Measurements from ENCODE around the gene WDR93.
A peak's percentile ranks its signal among the peaks of the same experiment; 100 is the strongest.

WDR93 gene

DNA sequence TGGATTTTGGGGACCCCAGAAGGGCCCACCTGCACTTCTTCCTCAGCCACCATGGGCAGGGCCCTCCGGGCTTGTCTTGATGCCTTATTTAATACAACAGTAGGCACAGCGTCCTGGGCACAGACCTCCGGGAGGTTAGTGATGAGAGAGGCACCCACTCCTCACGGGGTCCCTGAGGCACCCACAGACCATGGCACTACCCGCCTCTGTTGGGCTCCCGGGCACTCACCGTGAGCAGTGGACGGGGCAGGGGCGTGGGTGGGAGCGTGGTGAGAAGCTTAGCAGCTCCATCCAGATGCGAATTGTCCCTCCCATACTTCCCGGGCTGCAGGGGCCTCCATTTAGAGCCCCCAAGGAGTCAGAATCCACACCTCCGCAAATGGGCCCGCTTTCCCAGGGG lies 85.2 kb downstream of the WDR93 start (continued):
- TF ChIP-seq ZNF518A (tag by site-specific recombination; conservative IDR thresholded peaks at IDR 0.05; ENCODE audit: low read depth) (no peak), PRDM1 (tag by site-specific recombination; IDR thresholded peaks at IDR 0.05) (no peak), ZNF341 (tag by site-specific recombination; IDR thresholded peaks at IDR 0.05; ENCODE audit: low read depth) (no peak)

- H3K4me3 ChIP-seq (ENCODE audit: low read depth, low read length): peak within 1 kb of the TSS; percentile 27
- H3K27ac ChIP-seq (ENCODE audit: extremely low read depth, low read depth, low read length): peak within 1 kb of the TSS; percentile 10; the same call in 1 of the 2 replicates
- ChIA-PET CTCF (interaction anchor here (0.9 to 7.9 kb wide), 4 partner anchors 16 to 98 kb away, joined by 3 to 89 read pairs (median 4); no protein-coding TSS in a partner anchor), POLR2A (interaction anchor here (0.9 kb wide), 1 partner anchor 98 kb away, joined by 3 read pairs; no protein-coding TSS in a partner anchor)
- H3K4me1 ChIP-seq (ENCODE audit: control insufficient read depth, insufficient read depth, low read length): no peaks in the 10 kb centered on the region; the same call in 1 of the 2 replicates
- no peaks in the 10 kb centered on the region for H3K9me3 ChIP-seq (ENCODE audit: control insufficient read depth, insufficient read depth, low read depth, low read length)
- H3K36me3 ChIP-seq (ENCODE audit: control insufficient read depth in 2 of 2, insufficient read depth in 1 of 2, low read length in 2 of 2): no peaks in the 10 kb centered on the region
- no peak for TF ChIP-seq ZNF280C (tag by site-specific recombination; IDR thresholded peaks at IDR 0.05)
- TF ChIP-seq, protein P1, sequence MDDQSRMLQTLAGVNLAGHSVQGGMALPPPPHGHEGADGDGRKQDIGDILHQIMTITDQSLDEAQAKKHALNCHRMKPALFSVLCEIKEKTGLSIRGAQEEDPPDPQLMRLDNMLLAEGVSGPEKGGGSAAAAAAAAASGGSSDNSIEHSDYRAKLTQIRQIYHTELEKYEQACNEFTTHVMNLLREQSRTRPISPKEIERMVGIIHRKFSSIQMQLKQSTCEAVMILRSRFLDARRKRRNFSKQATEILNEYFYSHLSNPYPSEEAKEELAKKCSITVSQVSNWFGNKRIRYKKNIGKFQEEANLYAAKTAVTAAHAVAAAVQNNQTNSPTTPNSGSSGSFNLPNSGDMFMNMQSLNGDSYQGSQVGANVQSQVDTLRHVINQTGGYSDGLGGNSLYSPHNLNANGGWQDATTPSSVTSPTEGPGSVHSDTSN (CRISPR knock-in tag; IDR thresholded peaks at IDR 0.05): peak; percentile 54; the same call in 1 of the 2 replicates
- no peak for TF ChIP-seq ZEB2 (tag by site-specific recombination; IDR thresholded peaks at IDR 0.05)
- no peak for TF ChIP-seq HOXA7 (CRISPR knock-in tag; IDR thresholded peaks at IDR 0.05; ENCODE audit: borderline replicate concordance)
- TF ChIP-seq ZNF600 (tag by site-specific recombination; IDR thresholded peaks at IDR 0.05): peak; percentile 94
- no peak for TF ChIP-seq FEZF1 (tag by site-specific recombination; IDR thresholded peaks at IDR 0.05)
- no peak for TF ChIP-seq ZNF610 (tag by site-specific recombination; IDR thresholded peaks at IDR 0.05; ENCODE audit: borderline replicate concordance)
- TF ChIP-seq ZNF777 (tag by site-specific recombination; IDR thresholded peaks at IDR 0.05; ENCODE audit: borderline replicate concordance): peak; percentile 83; the same call in 1 of the 2 replicates
- TF ChIP-seq EGR2 (tag by site-specific recombination; IDR thresholded peaks at IDR 0.05; ENCODE audit: low read depth): no peak
- TF ChIP-seq ZSCAN30 (tag by site-specific recombination; IDR thresholded peaks at IDR 0.05): 0 out of 2 replicates have a peak, but pooled peaks have one; percentile 33
- TF ChIP-seq ZNF214 (tag by site-specific recombination; IDR thresholded peaks at IDR 0.05; ENCODE audit: borderline replicate concordance): no peak
- no peak for TF ChIP-seq PRDM1 (tag by site-specific recombination; IDR thresholded peaks at IDR 0.05)
- TF ChIP-seq ZBTB49 (tag by site-specific recombination; IDR thresholded peaks at IDR 0.05; ENCODE audit: low read depth): no peak
- TF ChIP-seq CTCF (tag by site-specific recombination; IDR thresholded peaks at IDR 0.05): peak; percentile 26; the same call in 1 of the 2 replicates
- TF ChIP-seq ZNF837 (tag by site-specific recombination; IDR thresholded peaks at IDR 0.05): no peak
- no peak for TF ChIP-seq ZNF350 (tag by site-specific recombination; IDR thresholded peaks at IDR 0.05)
- no peak for TF ChIP-seq GLIS1 (tag by site-specific recombination; IDR thresholded peaks at IDR 0.05)
- peak; percentile 89 for TF ChIP-seq ZBTB26 (tag by site-specific recombination; optimal IDR thresholded peaks at IDR 0.05)
Measured at GRCh38 chr15:89776274-89777072, 85.9 kb downstream of the WDR93 start, which contains the start of gene MESP2. Gene MESP2, plus strand, starts transcription at chr15:89776332. Its CDS starts 26 bp downstream, at chr15:89776358.
